Measurements from ENCODE around the gene MMP1. TPM values are rescaled to one million over a fixed set of nuclear protein-coding genes. Genes with fewer than 3 reads are reported as not detected.

Gene MMP1
- total and polyA plus RNA-seq, 11 donors: 0.14 to 2.5 (median 0.46) TPM; not detected in 6

- H3K4me1 ChIP-seq: no peaks in the 10 kb centered on the region
- intact Hi-C loops (cut with DNase I): no loop called here
- 46 to 67% (median 54%) methylated on average over 1 of the region's 1 CpG for WGBS, 4 donors
- peaks cover 0 to 16% (median 0%) of the 10 kb centered on the region in 9 donors for H3K27me3 ChIP-seq
- TF ChIP-seq, protein P1, sequence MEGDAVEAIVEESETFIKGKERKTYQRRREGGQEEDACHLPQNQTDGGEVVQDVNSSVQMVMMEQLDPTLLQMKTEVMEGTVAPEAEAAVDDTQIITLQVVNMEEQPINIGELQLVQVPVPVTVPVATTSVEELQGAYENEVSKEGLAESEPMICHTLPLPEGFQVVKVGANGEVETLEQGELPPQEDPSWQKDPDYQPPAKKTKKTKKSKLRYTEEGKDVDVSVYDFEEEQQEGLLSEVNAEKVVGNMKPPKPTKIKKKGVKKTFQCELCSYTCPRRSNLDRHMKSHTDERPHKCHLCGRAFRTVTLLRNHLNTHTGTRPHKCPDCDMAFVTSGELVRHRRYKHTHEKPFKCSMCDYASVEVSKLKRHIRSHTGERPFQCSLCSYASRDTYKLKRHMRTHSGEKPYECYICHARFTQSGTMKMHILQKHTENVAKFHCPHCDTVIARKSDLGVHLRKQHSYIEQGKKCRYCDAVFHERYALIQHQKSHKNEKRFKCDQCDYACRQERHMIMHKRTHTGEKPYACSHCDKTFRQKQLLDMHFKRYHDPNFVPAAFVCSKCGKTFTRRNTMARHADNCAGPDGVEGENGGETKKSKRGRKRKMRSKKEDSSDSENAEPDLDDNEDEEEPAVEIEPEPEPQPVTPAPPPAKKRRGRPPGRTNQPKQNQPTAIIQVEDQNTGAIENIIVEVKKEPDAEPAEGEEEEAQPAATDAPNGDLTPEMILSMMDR (IDR thresholded peaks at IDR 0.05): no peak
- TF ChIP-seq POLR2A (IDR thresholded peaks at IDR 0.05): no peak
- DNase-seq: no peak
- H3K27ac ChIP-seq: no peak overlapping the region
- no peak for ATAC-seq
- H3K36me3 ChIP-seq: no peaks in the 10 kb centered on the region
- H3K9me3 ChIP-seq: no peaks in the 10 kb centered on the region
- H3K4me3 ChIP-seq: no peak overlapping the region
Measured at GRCh38 chr11:102771351-102771750, 26.6 kb downstream of the MMP1 start.

DNA sequence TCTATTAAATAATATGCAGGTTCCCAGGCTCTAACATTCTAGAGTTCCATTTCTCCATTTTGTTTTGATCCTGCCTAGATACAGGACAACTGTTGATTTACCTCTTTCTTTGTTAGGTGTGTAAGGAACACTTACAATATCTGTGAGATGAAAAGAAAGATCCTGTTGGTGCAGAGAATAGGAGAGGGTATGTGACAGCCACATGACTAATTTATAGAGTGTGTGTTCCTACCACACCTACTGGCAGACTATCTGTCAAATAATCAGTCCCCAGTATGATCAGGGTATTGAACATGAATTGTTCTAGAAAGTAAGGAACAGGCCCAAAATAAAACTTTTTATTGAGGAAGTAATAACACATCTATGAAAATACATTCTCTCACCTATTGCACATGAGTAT lies 27.8 kb downstream of the MMP1 start:
- no peaks in the 10 kb centered on the region for H3K9me3 ChIP-seq
- H3K36me3 ChIP-seq: no peaks in the 10 kb centered on the region
- intact Hi-C loops (cut with DNase I): no loop called here
- TF ChIP-seq, protein P1 (IDR thresholded peaks at IDR 0.05): no peak
- no peak for TF ChIP-seq POLR2A (IDR thresholded peaks at IDR 0.05)
- H3K27ac ChIP-seq: no peak overlapping the region
- ATAC-seq (no peak), DNase-seq (no peak)
- no peak overlapping the region for H3K4me3 ChIP-seq
- H3K27me3 ChIP-seq: peaks cover 0 to 20% (median 0%) of the 10 kb centered on the region in 9 donors
- no peaks in the 10 kb centered on the region for H3K4me1 ChIP-seq

- H3K27ac ChIP-seq: no peak overlapping the region
- TF ChIP-seq POLR2A (IDR thresholded peaks at IDR 0.05): no peak
- TF ChIP-seq, protein P1 (IDR thresholded peaks at IDR 0.05): no peak
- intact Hi-C loops (cut with DNase I): no loop called here
- DNase-seq (no peak), ATAC-seq (no peak)
- WGBS, 4 donors: 55 to 80% (median 68%) methylated on average over 18 of the region's 18 CpGs
- no peak overlapping the region for H3K4me3 ChIP-seq
- H3K9me3 ChIP-seq: no peaks in the 10 kb centered on the region
- peaks cover 0 to 36% (median 0%) of the 10 kb centered on the region in 9 donors for H3K27me3 ChIP-seq
- H3K4me1 ChIP-seq: no peaks in the 10 kb centered on the region
- no peaks in the 10 kb centered on the region for H3K36me3 ChIP-seq
Measured at GRCh38 chr11:102767800-102768199, 30.2 kb downstream of the MMP1 start.

DNA sequence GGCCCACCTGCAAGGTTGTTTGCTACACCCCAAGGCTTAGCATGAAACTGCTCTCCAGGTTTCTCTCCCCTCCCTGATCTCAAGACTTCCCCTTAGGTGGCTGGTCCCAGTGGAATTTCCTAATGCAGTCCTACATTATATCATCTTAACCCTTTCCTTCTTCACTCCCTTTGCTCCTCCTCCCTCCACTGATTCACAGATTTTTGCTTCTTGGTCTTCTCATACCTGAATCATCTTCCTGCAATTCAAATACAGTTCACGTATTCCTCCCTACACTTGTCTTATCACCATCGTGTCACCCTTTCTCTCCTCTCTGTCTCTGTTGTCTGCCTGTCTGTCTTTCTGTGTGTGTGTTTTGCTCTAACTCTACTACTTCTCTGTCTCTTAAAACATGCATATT lies 34.5 kb downstream of the MMP1 start:
- ATAC-seq (no peak), DNase-seq (no peak)
- peaks cover 0 to 23% (median 0%) of the 10 kb centered on the region in 12 donors for H3K4me1 ChIP-seq
- no peak overlapping the region for H3K4me3 ChIP-seq
- no peaks in the 10 kb centered on the region for H3K36me3 ChIP-seq
- intact Hi-C loops (cut with DNase I): no loop called here
- no peak overlapping the region for H3K27ac ChIP-seq
- no peaks in the 10 kb centered on the region for H3K9me3 ChIP-seq
- WGBS, 4 donors: 46 to 61% (median 57%) methylated on average over 2 of the region's 2 CpGs
- TF ChIP-seq, protein P1 (IDR thresholded peaks at IDR 0.05): no peak
- no peak for TF ChIP-seq POLR2A (IDR thresholded peaks at IDR 0.05)
- peaks cover 0 to 38% (median 0%) of the 10 kb centered on the region in 9 donors for H3K27me3 ChIP-seq
